Esophagus squamous epithelium (tissue), 5 donors: ENCODE measurements around the gene FAM169A. TPM values are rescaled to one million over a fixed set of nuclear protein-coding genes. Genes with fewer than 3 reads are reported as not detected.

Source experiments
- DNase-seq: peaks from one replicate; lab custom pipeline; 2025; lab: John Stamatoyannopoulos, UW
- H3K27ac ChIP-seq, 4 donors: fragments of 200-600 bp; sonication (generic); one replicate each; pipeline ENCODE4 v1.5.1; 2016 to 2019; ENCODE audit warnings: mild to moderate bottlenecking in 1 of 4
- H3K27me3 ChIP-seq, 4 donors: fragments of 200-600 bp; sonication (generic); 1 replicate in 3 of 4; 2 replicates in 1 of 4; pipeline versions ENCODE4 v1.5.1 to v1.6.0; 2017 to 2021; ENCODE audit warnings: antibody characterized with exemption in 1 of 4
- H3K36me3 ChIP-seq, 3 donors: fragments of 200-600 bp; sonication (generic); one replicate each; pipeline ENCODE4 v1.5.1; 2016 to 2019
- H3K4me1 ChIP-seq, 3 donors: fragments of 200-600 bp; sonication (generic); one replicate each; pipeline ENCODE4 v1.5.1; 2017 to 2019
- H3K4me3 ChIP-seq, 4 donors: fragments of 200-600 bp; sonication (generic); 1 replicate in 3 of 4; 2 replicates in 1 of 4; pipeline ENCODE4 v1.5.1; 2016 to 2019; ENCODE audit warnings: mild to moderate bottlenecking in 2 of 4, moderate library complexity in 1 of 4
- H3K9me3 ChIP-seq, 3 donors: fragments of 200-600 bp; sonication (generic); one replicate each; pipeline ENCODE4 v1.5.1; 2016 to 2019
- CTCF ChIP-seq, 6 experiments: fragments of 450-650 bp in 4 of 6; fragments of 200-600 bp in 2 of 6; sonication (generic) in 2 of 6; IDR thresholded peaks; one replicate each; pipeline ENCODE4 v1.5.1; 2016 to 2019; ENCODE audit warnings: antibody characterized with exemption in 6 of 6, mild to moderate bottlenecking in 4 of 6, moderate library complexity in 4 of 6
- POLR2A ChIP-seq, 4 donors: fragments of 450-650 bp; IDR thresholded peaks; one replicate each; pipeline ENCODE4 v1.6.1; 2017; ENCODE audit warnings: antibody characterized with exemption in 4 of 4, mild to moderate bottlenecking in 4 of 4, moderate library complexity in 3 of 4
- WGBS, 2 donors: methylation state at CpG; one replicate each; pipeline ENCODE4 v1.1.5; 2018; 5-methylcytosine and 5-hydroxymethylcytosine counted together
- intact Hi-C: fragments of 100-400 bp; cut with DNase I; formaldehyde crosslinking; loops from one replicate; pipeline ENCODE4 v1.15.0; 2022
- total RNA-seq, 4 donors: library from RNA; depleted of rRNA; stranded (reverse); fragments of >200 nt; gene quantifications; one replicate each; pipeline ENCODE4 v1.1.0, GENCODE V29; 2016
- donor health status: DM: yes; HTN: yes; CAD: no.

Gene FAM169A
- total RNA-seq, 4 donors from 2014 or later = 0.30 to 5.8 (median 3.1) TPM

GRCh38 chr5:74897049-74897448, 30.9 kb upstream of the FAM169A start:
- Histone ChIP-seq H3K27me3 (no peaks in the 10 kb centered on the region), H3K4me3 (no peak overlapping the region), H3K36me3 (no peaks in the 10 kb centered on the region), H3K9me3 (peaks cover 0 to 7% (median 0%) of the 10 kb centered on the region in 3 donors), H3K27ac (no peak overlapping the region), H3K4me1 (peaks cover 0 to 10% (median 4%) of the 10 kb centered on the region in 3 donors)
- 73 to 94% methylated on average over 1 of the region's 1 CpG for WGBS, 2 donors
- no peak for DNase-seq
- intact Hi-C loops = no loop called here
- TF ChIP-seq POLR2A (IDR thresholded peaks at IDR 0.05) (no peak), CTCF (IDR thresholded peaks at IDR 0.05) (no peak)

GRCh38 chr5:74895906-74896305, 29.7 kb upstream of the FAM169A start:
- Histone ChIP-seq H3K36me3 (no peaks in the 10 kb centered on the region), H3K4me1 (peaks cover 0 to 10% (median 4%) of the 10 kb centered on the region in 3 donors), H3K27ac (no peak overlapping the region), H3K27me3 (no peaks in the 10 kb centered on the region), H3K4me3 (no peak overlapping the region), H3K9me3 (peaks cover 0 to 7% (median 0%) of the 10 kb centered on the region in 3 donors)
- TF ChIP-seq CTCF (IDR thresholded peaks at IDR 0.05) (no peak), POLR2A (IDR thresholded peaks at IDR 0.05) (no peak)
- intact Hi-C loops = no loop called here
- WGBS, 2 donors = 27 to 48% methylated on average over 5 of the region's 5 CpGs
- no peak for DNase-seq

GRCh38 chr5:74894351-74894750, 28.2 kb upstream of the FAM169A start:
- TF ChIP-seq CTCF (IDR thresholded peaks at IDR 0.05) (no peak), POLR2A (IDR thresholded peaks at IDR 0.05) (no peak)
- H3K36me3 ChIP-seq = no peaks in the 10 kb centered on the region
- no peak for DNase-seq
- 87 to 90% methylated on average over 2 of the region's 2 CpGs for WGBS, 2 donors
- peaks cover 0 to 10% (median 4%) of the 10 kb centered on the region in 3 donors for H3K4me1 ChIP-seq
- no peak overlapping the region for H3K4me3 ChIP-seq
- H3K9me3 ChIP-seq = peaks cover 0 to 7% (median 0%) of the 10 kb centered on the region in 3 donors
- intact Hi-C loops = no loop called here
- no peak overlapping the region for H3K27ac ChIP-seq
- no peaks in the 10 kb centered on the region for H3K27me3 ChIP-seq

GRCh38 chr5:74892921-74893320, 26.7 kb upstream of the FAM169A start:
- H3K36me3 ChIP-seq = no peaks in the 10 kb centered on the region
- intact Hi-C loops = no loop called here
- no peak for TF ChIP-seq CTCF (IDR thresholded peaks at IDR 0.05)
- no peak for TF ChIP-seq POLR2A (IDR thresholded peaks at IDR 0.05)
- peaks cover 0 to 10% (median 4%) of the 10 kb centered on the region in 3 donors for H3K4me1 ChIP-seq
- no peaks in the 10 kb centered on the region for H3K27me3 ChIP-seq
- peaks cover 0 to 7% (median 0%) of the 10 kb centered on the region in 3 donors for H3K9me3 ChIP-seq
- no peak overlapping the region for H3K4me3 ChIP-seq
- DNase-seq = no peak
- H3K27ac ChIP-seq = no peak overlapping the region
- 35 to 42% methylated on average over 2 of the region's 2 CpGs for WGBS, 2 donors

- WGBS, 2 donors = 70 to 93% methylated on average over 2 of the region's 2 CpGs
- H3K4me3 ChIP-seq = no peak overlapping the region
- H3K27me3 ChIP-seq = no peaks in the 10 kb centered on the region
- no peaks in the 10 kb centered on the region for H3K36me3 ChIP-seq
- TF ChIP-seq CTCF (IDR thresholded peaks at IDR 0.05) (no peak), POLR2A (IDR thresholded peaks at IDR 0.05) (no peak)
- no peak for DNase-seq
- no peak overlapping the region for H3K27ac ChIP-seq
- intact Hi-C loops = no loop called here
- peaks cover 0 to 3% (median 0%) of the 10 kb centered on the region in 3 donors for H3K9me3 ChIP-seq
- H3K4me1 ChIP-seq = no peaks in the 10 kb centered on the region
Measured at GRCh38 chr5:74889523-74890105, 23.4 kb upstream of the FAM169A start.
